ENCODE measurements around the gene CCDC106. TPM values are rescaled to one million over a fixed set of nuclear protein-coding genes. Genes with fewer than 3 reads are reported as not detected.

CCDC106 gene
- 1 to 10 TPM; 3.9 to 7.8 (median 4.8) TPM for total RNA-seq

GRCh38 chr19:55647732-55648584, at the start of gene CCDC106:
TSS of gene CCDC106 (plus strand) at chr19:55648212. CDS start at chr19:55649047, 835 bp downstream.
- peak within 1 kb of the TSS; percentile 80 for H3K4me3 Mint-ChIP-seq
- no peaks in the 10 kb centered on the region for H3K27me3 Mint-ChIP-seq (ENCODE audit: low read depth)
- H3K4me1 Mint-ChIP-seq (ENCODE audit: low read depth), result peaks cover 44% of the 10 kb centered on the region
- peak; percentile 11 to 19 for ATAC-seq
- H3K36me3 Mint-ChIP-seq (ENCODE audit: insufficient read depth), result peaks cover 6% of the 10 kb centered on the region
- H3K9me3 Mint-ChIP-seq, result no peaks in the 10 kb centered on the region
- DNase-seq, result peak; percentile 61

- Mint-ChIP-seq H3K4me1 (ENCODE audit: low read depth) (peaks cover 19% of the 10 kb centered on the region), H3K27me3 (ENCODE audit: low read depth) (no peaks in the 10 kb centered on the region), H3K36me3 (ENCODE audit: insufficient read depth) (peaks cover 28% of the 10 kb centered on the region), H3K4me3 (peak overlapping the region; percentile 97), H3K9me3 (peaks cover 11% of the 10 kb centered on the region)
- ATAC-seq, result peak; percentile 72 to 76
- DNase-seq, result peak; percentile 89
These were observed 49.1 kb upstream of the CCDC106 start for GRCh38 chr19:55598719-55599467.

- H3K4me1 Mint-ChIP-seq (ENCODE audit: low read depth), result peaks cover 21% of the 10 kb centered on the region
- H3K9me3 Mint-ChIP-seq, result peaks cover 11% of the 10 kb centered on the region
- H3K36me3 Mint-ChIP-seq (ENCODE audit: insufficient read depth), result peaks cover 28% of the 10 kb centered on the region
- H3K27me3 Mint-ChIP-seq (ENCODE audit: low read depth), result no peaks in the 10 kb centered on the region
- peak; percentile 80 to 81 for ATAC-seq
- peak; percentile 94 for DNase-seq
- H3K4me3 Mint-ChIP-seq, result peak within 1 kb of the TSS; percentile 97
These were observed 48.6 kb upstream of the CCDC106 start, which contains the start of gene FIZ1 for GRCh38 chr19:55599468-55599841. TSS of gene FIZ1 (minus strand) at chr19:55599517. CDS start at chr19:55597865, 1,652 bp downstream.

- Mint-ChIP-seq H3K36me3 (ENCODE audit: insufficient read depth) (peaks cover 24% of the 10 kb centered on the region), H3K4me3 (peak within 1 kb of the TSS; percentile 97), H3K27me3 (ENCODE audit: low read depth) (no peaks in the 10 kb centered on the region), H3K9me3 (peaks cover 8% of the 10 kb centered on the region), H3K4me1 (ENCODE audit: low read depth) (peaks cover 24% of the 10 kb centered on the region)
- ATAC-seq, result peak; percentile 62 to 63
- peak; percentile 77 for DNase-seq
These were observed 48.0 kb upstream of the CCDC106 start, which contains the start of gene ZNF524 for GRCh38 chr19:55599842-55600661. TSS of gene ZNF524 (plus strand) at chr19:55600288. CDS start at chr19:55602113, 1,825 bp downstream.

GRCh38 chr19:55600662-55601028, 47.4 kb upstream of the CCDC106 start:
- no peak for ATAC-seq
- no peaks in the 10 kb centered on the region for H3K27me3 Mint-ChIP-seq (ENCODE audit: low read depth)
- H3K36me3 Mint-ChIP-seq (ENCODE audit: insufficient read depth), result peaks cover 18% of the 10 kb centered on the region
- peak overlapping the region; percentile 77 for H3K4me3 Mint-ChIP-seq
- peaks cover 25% of the 10 kb centered on the region for H3K4me1 Mint-ChIP-seq (ENCODE audit: low read depth)
- no peak for DNase-seq
- peaks cover 2% of the 10 kb centered on the region for H3K9me3 Mint-ChIP-seq

GRCh38 chr19:55601084-55601483, 46.9 kb upstream of the CCDC106 start:
- DNase-seq (no peak), ATAC-seq (no peak)
- Mint-ChIP-seq H3K36me3 (ENCODE audit: insufficient read depth) (peaks cover 13% of the 10 kb centered on the region), H3K9me3 (no peaks in the 10 kb centered on the region), H3K4me3 (peak overlapping the region; percentile 77), H3K4me1 (ENCODE audit: low read depth) (peaks cover 26% of the 10 kb centered on the region), H3K27me3 (ENCODE audit: low read depth) (no peaks in the 10 kb centered on the region)

GRCh38 chr19:55602104-55603001, 45.7 kb upstream of the CCDC106 start:
- Mint-ChIP-seq H3K4me1 (ENCODE audit: low read depth) (peaks cover 37% of the 10 kb centered on the region), H3K9me3 (no peaks in the 10 kb centered on the region), H3K27me3 (ENCODE audit: low read depth) (no peaks in the 10 kb centered on the region), H3K4me3 (no peak overlapping the region), H3K36me3 (ENCODE audit: insufficient read depth) (peaks cover 7% of the 10 kb centered on the region)
- ATAC-seq (no peak), DNase-seq (no peak)

- no peak overlapping the region for H3K4me3 Mint-ChIP-seq
- DNase-seq, result no peak
- peaks cover 45% of the 10 kb centered on the region for H3K4me1 Mint-ChIP-seq (ENCODE audit: low read depth)
- no peak for ATAC-seq
- H3K9me3 Mint-ChIP-seq, result no peaks in the 10 kb centered on the region
- peaks cover 11% of the 10 kb centered on the region for H3K36me3 Mint-ChIP-seq (ENCODE audit: insufficient read depth)
- no peaks in the 10 kb centered on the region for H3K27me3 Mint-ChIP-seq (ENCODE audit: low read depth)
These were observed 44.9 kb upstream of the CCDC106 start for GRCh38 chr19:55603115-55603514.

GRCh38 chr19:55603581-55604292, 44.3 kb upstream of the CCDC106 start:
- peaks cover 45% of the 10 kb centered on the region for H3K4me1 Mint-ChIP-seq (ENCODE audit: low read depth)
- DNase-seq (no peak), ATAC-seq (no peak)
- no peaks in the 10 kb centered on the region for H3K27me3 Mint-ChIP-seq (ENCODE audit: low read depth)
- no peaks in the 10 kb centered on the region for H3K9me3 Mint-ChIP-seq
- peaks cover 9% of the 10 kb centered on the region for H3K36me3 Mint-ChIP-seq (ENCODE audit: insufficient read depth)
- peak overlapping the region; percentile 38 for H3K4me3 Mint-ChIP-seq

- peak overlapping the region; percentile 87 for H3K4me3 Mint-ChIP-seq
- peak; percentile 77 to 81 for ATAC-seq
- H3K36me3 Mint-ChIP-seq (ENCODE audit: insufficient read depth), result peaks cover 16% of the 10 kb centered on the region
- no peaks in the 10 kb centered on the region for H3K9me3 Mint-ChIP-seq
- H3K27me3 Mint-ChIP-seq (ENCODE audit: low read depth), result no peaks in the 10 kb centered on the region
- DNase-seq, result peak; percentile 99
- H3K4me1 Mint-ChIP-seq (ENCODE audit: low read depth), result peaks cover 53% of the 10 kb centered on the region
These were observed 42.8 kb upstream of the CCDC106 start for GRCh38 chr19:55605207-55605636.

GRCh38 chr19:55605637-55606470, 42.2 kb upstream of the CCDC106 start, which contains the start of gene ZNF865:
TSS of gene ZNF865 (plus strand) at chr19:55605647. CDS start at chr19:55613619, 7,972 bp downstream.
- peak; percentile 59 for DNase-seq
- Mint-ChIP-seq H3K4me3 (peak within 1 kb of the TSS; percentile 90), H3K9me3 (no peaks in the 10 kb centered on the region), H3K27me3 (ENCODE audit: low read depth) (no peaks in the 10 kb centered on the region), H3K36me3 (ENCODE audit: insufficient read depth) (peaks cover 16% of the 10 kb centered on the region), H3K4me1 (ENCODE audit: low read depth) (peaks cover 58% of the 10 kb centered on the region)
- peak; percentile 48 to 53 for ATAC-seq

GRCh38 chr19:55606471-55606787, 41.6 kb upstream of the CCDC106 start:
- peaks cover 58% of the 10 kb centered on the region for H3K4me1 Mint-ChIP-seq (ENCODE audit: low read depth)
- peaks cover 16% of the 10 kb centered on the region for H3K36me3 Mint-ChIP-seq (ENCODE audit: insufficient read depth)
- H3K27me3 Mint-ChIP-seq (ENCODE audit: low read depth), result no peaks in the 10 kb centered on the region
- H3K9me3 Mint-ChIP-seq, result no peaks in the 10 kb centered on the region
- DNase-seq (no peak), ATAC-seq (no peak)
- H3K4me3 Mint-ChIP-seq, result peak overlapping the region; percentile 90
